OCI-M1 (cell line): ENCODE data around the gene C1orf50.
"Not testable (repeated sequence)": the region's sequence is repeated elsewhere in the genome, so short reads cannot be mapped to it uniquely, and the experiment has no call there.

Source experiments
- DNase-seq: peaks from one replicate; lab custom pipeline; 2025; lab: John Stamatoyannopoulos, UW

The C1orf50 gene

DNA sequence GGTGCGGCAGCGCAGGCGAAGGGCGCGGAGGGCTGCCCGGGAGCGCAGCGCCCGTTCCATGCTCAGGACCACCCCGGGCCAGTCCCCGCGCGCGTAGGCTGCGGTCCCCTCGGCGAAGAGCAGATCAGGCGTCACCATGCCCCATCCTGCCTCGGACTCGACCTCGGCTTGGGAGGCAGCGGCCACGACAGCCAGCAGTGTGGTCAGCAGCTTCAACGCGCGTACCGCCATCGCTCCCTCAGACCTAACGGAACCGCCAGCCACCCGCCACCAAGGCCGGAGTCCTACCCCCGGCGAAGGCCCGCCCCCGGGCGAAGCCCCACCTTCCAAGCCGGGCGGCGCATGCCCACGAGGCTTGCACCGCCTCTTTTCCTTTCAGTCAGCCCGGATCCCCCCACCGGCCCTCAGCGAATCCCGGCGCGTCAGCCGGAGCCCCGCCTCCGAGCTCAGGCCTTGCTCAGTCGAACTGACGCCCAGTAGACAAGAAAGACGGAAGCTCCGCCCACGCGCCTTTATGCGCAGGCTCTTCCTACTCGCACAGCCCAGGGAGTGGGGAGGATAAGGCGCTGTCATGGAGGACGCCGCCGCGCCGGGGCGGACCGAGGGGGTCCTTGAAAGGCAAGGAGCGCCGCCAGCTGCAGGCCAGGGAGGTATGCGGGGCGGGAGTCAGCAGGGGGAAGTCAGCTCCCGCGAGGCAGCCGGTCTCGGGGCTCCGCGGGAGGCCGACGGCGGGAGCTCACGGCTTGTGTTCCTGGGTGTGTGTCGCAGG is at the start of gene C1orf50, which contains the start of gene P3H1:
Gene C1orf50 (plus strand): TSS at position 509 of the 769 bp plus-strand sequence. CDS start 63 bp downstream, at position 572.
Gene P3H1 (minus strand): TSS at position 288 of the 769 bp plus-strand sequence. CDS start 57 bp downstream, at position 231.
- peak; percentile 99 for DNase-seq

GRCh38 chr1:42720868-42721267 is 46.2 kb upstream of the C1orf50 start:
- DNase-seq = no peak

DNA sequence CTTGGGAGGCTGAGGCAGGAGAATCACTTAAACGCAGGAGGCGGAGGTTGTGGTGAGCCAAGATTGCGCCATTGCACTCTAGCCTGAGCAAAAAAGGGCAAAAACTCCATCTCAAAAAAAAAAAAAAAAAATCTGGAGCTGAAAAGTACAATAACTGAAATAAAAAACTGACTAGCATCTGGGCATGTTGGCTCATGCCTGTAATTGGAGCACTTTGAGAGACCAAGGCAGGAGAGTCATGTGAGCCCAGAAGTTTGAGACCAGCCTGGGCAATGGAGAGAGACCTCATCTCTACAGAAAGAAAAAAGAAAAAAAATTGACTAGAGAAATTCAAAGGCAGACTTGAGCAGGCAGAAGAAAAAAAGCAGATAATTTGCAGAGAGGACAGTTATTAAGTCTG is 45.1 kb upstream of the C1orf50 start:
- no peak for DNase-seq

- DNase-seq = not testable (repeated sequence)
Observed at GRCh38 chr1:42722403-42722802, 44.6 kb upstream of the C1orf50 start.

GRCh38 chr1:42723511-42723910 is 43.5 kb upstream of the C1orf50 start:
- DNase-seq = no peak

GRCh38 chr1:42725820-42726219 is 41.2 kb upstream of the C1orf50 start:
- not testable (repeated sequence) for DNase-seq

GRCh38 chr1:42730002-42730401 is 37.0 kb upstream of the C1orf50 start:
- DNase-seq = no peak

DNA sequence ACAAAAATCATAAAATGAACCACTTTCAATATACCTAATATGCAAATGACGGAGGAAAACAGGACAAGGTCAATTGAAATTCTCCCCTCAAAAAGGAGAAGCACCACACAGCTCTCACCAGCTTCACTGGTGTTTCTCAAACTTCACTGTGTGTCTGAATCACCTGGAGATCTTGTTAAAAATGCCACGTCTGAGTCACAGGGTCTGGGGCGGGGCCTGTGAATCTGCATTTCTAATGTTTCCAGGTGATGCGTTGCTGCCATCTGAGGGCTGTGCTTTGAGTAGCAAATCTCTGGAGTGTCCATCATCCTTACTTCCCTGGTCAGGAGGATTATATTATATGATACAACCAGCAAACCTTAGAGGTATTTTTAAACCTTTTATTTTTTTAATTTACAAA is 36.1 kb upstream of the C1orf50 start:
- DNase-seq = peak; percentile 64

DNA sequence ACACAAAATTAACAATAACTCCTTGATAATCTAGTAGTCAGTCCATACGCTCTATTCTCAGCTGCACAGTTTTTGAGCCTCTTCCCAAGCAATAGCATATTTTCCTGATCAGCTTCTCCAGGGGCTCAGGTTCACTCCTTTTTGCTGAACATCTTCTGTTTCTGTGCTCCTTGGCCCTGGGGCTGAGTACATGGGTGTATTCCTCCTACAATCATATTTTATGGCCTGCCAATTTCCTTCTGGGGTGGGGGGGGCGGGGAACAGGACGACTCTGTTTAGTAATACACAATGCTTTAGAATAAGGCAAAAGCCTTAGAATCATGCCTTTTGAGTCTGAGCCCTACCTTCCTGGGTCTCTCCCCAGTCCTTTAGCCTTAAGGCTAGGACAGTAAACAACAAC is 35.5 kb upstream of the C1orf50 start:
- DNase-seq = no peak

DNA sequence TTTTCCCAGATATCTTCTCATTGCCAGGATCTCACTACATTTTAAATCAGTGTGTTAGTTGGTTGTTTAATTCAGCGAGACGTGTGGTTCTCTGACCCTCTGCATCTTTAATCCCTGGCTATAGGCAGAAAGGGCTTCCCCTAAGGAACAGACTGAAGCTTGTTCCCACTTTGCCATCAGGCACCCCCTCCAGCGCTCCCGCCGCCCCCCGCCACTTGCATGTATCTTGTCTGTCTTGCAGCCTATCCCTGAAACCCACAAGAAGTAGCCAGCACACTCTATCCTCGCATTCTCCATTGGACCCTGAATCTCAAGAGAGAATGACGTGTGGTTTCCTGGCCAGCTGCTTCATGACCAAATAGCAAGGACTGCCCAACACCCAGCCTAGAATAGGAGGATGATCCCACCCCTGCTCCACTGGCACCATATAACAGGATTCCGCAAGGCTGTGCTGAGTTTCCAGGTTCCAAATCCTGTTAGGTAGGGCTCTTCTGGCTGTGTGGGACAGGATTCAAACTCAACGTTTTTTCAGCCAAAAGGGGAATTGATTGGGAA is 34.8 kb upstream of the C1orf50 start:
- DNase-seq = no peak

GRCh38 chr1:42733415-42734200 is 33.4 kb upstream of the C1orf50 start:
- no peak for DNase-seq

DNA sequence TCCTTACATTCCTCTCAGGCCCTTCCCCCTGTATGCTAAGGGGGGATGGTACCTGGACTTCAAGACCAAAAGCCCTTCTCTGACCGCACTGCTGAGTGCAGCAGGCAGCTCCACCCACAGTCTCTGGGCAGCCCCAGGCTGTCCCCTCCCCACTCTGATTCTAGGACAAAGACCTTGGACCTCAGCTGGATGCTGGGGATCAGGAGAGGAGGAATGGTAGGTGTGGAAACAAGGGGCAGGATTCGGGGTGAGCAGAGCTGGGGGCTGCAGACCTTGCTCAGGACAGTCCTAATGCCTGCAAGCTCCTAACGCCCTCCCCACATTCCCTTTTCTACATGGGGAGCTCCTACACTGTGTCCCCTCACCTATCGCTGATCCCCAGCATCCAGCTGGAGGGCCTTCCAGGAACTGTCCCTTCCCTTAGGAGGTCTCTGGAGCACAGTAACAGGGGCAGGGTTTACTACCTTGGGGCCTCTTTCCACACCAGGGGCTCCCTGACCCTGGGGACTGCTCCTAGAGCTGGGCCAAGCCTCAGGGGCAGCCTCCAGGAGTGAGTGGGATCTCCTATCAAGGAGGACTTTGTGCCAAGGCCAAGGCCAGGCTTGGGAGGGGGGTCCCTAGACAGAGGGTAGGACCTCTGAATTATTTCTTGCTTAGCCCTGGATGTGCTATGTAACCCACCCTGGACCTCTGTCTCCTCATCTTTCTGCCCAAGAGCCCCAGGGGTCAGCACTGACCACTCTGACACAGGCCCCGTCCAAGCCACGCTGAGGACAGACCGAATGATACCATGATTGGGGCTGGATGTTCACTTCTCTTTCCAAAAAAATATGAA is 32.6 kb upstream of the C1orf50 start:
- no peak for DNase-seq

DNA sequence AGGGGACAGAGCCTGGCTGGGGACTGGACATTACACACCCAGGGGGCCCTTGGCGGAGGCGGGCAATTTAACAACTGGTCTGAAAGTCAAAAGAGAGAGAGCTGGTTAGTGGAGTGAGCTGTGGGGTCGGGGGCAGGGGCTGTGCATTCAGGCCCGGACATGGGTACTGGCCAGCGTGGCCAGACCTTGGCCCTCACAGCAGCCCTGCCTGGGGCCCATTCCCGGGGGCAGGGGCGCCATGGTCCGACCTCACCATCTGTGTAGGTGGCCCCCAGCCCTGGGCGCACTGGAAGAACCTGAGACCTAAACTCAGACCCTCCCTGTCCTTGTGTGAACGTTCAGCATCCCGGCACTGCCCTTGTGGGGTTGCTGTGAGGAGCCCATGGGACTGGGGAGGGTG is 32.0 kb upstream of the C1orf50 start:
- no peak for DNase-seq

DNA sequence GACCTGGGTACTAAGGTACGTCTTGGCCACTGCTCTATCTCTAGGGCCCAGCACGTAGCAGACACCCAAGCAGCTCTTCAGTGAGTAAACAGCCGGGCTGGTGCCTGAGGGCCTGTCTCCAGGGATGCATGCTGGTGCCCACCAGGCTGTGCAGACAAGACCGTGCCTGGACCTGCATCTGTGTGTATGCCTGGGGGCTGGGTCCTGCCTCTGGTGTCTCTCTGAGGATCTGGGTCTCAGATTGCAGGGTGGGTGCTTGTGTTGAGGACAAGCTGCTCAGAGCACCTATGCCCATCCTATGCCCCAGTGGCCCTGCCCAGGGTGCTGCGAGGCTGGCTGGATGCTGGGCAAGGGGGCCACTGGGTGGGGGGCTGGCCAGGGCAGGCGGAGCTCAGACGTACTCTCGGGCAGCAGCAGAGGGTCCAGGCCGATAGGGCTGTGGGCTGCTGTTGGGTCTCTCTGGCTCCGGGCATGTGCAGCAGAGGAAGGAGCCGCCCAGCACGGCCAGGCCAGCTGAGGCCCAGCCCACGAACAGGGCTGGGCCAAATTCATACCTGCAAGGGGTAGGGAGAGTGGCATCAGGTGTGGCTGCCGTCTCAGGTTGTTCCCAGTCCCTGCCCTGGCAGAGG is 31.5 kb upstream of the C1orf50 start:
- DNase-seq = no peak

DNA sequence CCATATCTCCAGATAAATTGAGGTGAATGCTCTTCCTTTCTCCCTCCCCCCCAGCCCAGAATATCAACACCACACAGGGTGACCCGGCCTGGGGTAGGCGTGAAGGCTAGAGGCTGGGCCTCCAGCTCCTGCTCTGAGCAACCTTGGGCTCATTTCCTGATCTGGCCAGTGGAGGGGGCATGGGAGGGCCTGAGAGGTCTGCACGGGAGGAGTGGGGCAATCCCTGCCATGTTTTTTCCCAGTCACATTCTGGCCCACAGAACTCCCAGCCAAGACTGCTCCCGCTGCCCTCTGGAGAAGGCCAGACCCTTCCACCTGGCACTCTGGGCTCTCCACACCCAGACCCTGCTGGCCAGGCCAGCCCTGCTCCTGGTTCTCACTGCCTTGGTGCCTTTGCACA is 30.9 kb upstream of the C1orf50 start:
- peak; percentile 42 for DNase-seq

DNA sequence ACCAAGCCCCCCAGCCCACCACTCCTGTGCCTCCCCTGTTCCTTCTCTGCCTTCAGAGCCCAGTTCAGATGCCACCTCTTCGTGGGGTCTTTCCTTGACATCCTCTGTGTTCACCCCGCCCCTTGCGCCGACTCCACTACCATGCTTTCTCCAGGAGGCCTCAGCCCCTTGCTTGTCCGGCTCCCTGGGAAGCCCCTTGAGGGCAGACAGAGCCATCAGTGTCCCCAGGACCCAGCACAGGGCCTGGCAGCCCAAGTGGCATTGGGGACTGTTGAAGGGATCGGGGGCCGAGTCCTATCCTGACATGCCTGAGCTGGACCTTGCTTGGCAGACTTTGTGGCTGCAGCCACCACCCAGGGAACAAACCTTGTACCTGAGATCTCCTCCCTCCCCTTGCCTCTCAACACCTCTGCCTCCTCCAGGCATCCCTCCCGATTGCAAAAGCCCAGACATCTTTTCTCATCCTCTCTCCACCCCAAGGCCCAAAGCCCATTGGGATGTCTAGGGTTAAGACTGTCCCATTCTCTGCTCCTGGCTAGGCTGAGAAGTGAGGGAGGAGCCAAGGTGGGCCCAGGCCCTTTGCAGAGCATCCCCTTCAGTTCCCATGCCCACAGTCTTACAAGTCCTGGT is 30.4 kb upstream of the C1orf50 start:
- DNase-seq = no peak

DNA sequence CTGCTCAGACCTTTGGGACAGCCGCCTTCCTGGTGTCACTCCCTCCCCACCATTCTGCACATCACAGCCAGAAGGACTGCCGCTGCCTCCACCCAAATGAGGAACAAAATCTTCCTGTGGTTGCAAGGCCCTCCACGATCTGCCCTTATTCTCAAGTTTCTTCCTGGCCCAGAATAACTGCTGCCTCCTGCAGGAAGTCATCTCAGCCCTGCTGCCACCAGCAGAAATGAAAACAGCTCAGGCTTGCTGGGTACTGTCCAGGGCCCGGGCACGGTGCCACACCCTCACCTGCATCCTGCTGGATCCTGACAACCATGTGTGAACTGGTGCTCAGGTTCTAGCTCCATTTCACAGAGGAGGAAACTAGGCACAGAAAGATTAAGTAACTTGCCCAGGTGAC is 29.8 kb upstream of the C1orf50 start:
- peak; percentile 63 for DNase-seq

GRCh38 chr1:42737986-42738677 is 28.9 kb upstream of the C1orf50 start:
- no peak for DNase-seq

DNA sequence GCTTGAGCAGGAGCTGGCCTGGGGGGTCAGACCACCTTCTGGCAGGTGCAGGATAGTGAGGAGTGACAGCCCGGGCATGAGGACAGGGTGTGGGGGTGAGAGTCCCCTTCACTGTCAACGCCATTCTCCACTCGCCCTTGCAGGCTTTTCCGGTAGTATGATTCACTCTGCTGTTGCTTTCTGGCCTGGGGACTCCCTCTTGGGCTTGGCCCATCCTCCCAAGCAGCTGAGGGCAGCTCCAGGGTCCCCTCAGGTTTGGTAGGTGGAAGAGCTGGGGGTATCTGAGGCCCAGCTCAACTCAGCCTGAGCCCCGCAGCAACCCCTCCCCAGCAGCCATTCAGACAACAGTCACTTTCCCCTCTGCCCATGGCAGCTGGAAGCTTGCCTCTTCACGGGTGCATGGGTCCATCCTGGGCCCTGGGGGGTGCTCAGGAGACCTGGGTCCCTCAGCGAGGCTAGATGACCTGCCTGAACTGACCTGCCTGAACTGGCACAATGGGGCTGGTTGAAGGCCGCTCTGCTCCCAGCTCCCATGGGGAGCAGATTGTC is 28.3 kb upstream of the C1orf50 start:
- no peak for DNase-seq
